ENCODE data around the gene POGLUT2.

POGLUT2 gene

GRCh38 chr13:102846261-102847015, 47.7 kb upstream of the POGLUT2 start:
- peak; percentile 62 for ATAC-seq
- TF ChIP-seq TOX (CRISPR knock-in tag; IDR thresholded peaks at IDR 0.05; ENCODE audit: borderline replicate concordance) (no peak), GLIS3 (CRISPR knock-in tag; IDR thresholded peaks at IDR 0.05) (no peak), CSRNP3 (CRISPR knock-in tag; IDR thresholded peaks at IDR 0.05) (no peak), TSHZ2 (CRISPR knock-in tag; IDR thresholded peaks at IDR 0.05) (no peak), SNAI2 (CRISPR knock-in tag; IDR thresholded peaks at IDR 0.05) (no peak), ZFP30 (CRISPR knock-in tag; IDR thresholded peaks at IDR 0.05) (no peak), CREB5 (CRISPR knock-in tag; IDR thresholded peaks at IDR 0.05; ENCODE audit: low read depth) (no peak), PATZ1 (CRISPR knock-in tag; IDR thresholded peaks at IDR 0.05; ENCODE audit: borderline replicate concordance) (no peak), CSDC2 (CRISPR knock-in tag; IDR thresholded peaks at IDR 0.05) (no peak), ZNF565 (CRISPR knock-in tag; conservative IDR thresholded peaks at IDR 0.05; ENCODE audit: low read depth) (no peak)

- peak; percentile 91 for ATAC-seq
- TF ChIP-seq ZFP30 (CRISPR knock-in tag; IDR thresholded peaks at IDR 0.05) (no peak), CSRNP3 (CRISPR knock-in tag; IDR thresholded peaks at IDR 0.05) (0 out of 2 replicates have a peak, but pooled peaks have one; percentile 11), ZNF565 (CRISPR knock-in tag; conservative IDR thresholded peaks at IDR 0.05; ENCODE audit: low read depth) (no peak)
These were observed 47.0 kb upstream of the POGLUT2 start, which contains the start of gene ERCC5 for GRCh38 chr13:102845630-102846260. TSS of gene ERCC5 (plus strand) at chr13:102846032. CDS start at chr13:102846267, 235 bp downstream.

- TF ChIP-seq ZFP3 (CRISPR knock-in tag; IDR thresholded peaks at IDR 0.05) (no peak), CREB5 (CRISPR knock-in tag; IDR thresholded peaks at IDR 0.05; ENCODE audit: low read depth) (no peak), ARNTL (CRISPR knock-in tag; IDR thresholded peaks at IDR 0.05; ENCODE audit: borderline replicate concordance, low read depth) (no peak)
- peak; percentile 50 for ATAC-seq
These were observed 46.5 kb upstream of the POGLUT2 start for GRCh38 chr13:102845289-102845629.

- TF ChIP-seq SNAI2 (CRISPR knock-in tag; IDR thresholded peaks at IDR 0.05) (no peak), BACH2 (CRISPR knock-in tag; IDR thresholded peaks at IDR 0.05; ENCODE audit: borderline replicate concordance) (no peak), ISL1 (CRISPR knock-in tag; IDR thresholded peaks at IDR 0.05) (no peak), ZFP3 (CRISPR knock-in tag; IDR thresholded peaks at IDR 0.05) (no peak), RARB (CRISPR knock-in tag; IDR thresholded peaks at IDR 0.05) (no peak), GLIS3 (CRISPR knock-in tag; IDR thresholded peaks at IDR 0.05) (no peak), CSDC2 (CRISPR knock-in tag; IDR thresholded peaks at IDR 0.05) (no peak)
- no peak for ATAC-seq
These were observed 40.7 kb upstream of the POGLUT2 start for GRCh38 chr13:102839462-102839861.
